ENCODE data around the gene BHLHE40. TPM values are rescaled to one million over a fixed set of nuclear protein-coding genes. Genes with fewer than 3 reads are reported as not detected.

BHLHE40 gene
- total RNA-seq, 3 donors from 2014 or later: 40.2 to 45.5 (median 42.9) TPM

DNA sequence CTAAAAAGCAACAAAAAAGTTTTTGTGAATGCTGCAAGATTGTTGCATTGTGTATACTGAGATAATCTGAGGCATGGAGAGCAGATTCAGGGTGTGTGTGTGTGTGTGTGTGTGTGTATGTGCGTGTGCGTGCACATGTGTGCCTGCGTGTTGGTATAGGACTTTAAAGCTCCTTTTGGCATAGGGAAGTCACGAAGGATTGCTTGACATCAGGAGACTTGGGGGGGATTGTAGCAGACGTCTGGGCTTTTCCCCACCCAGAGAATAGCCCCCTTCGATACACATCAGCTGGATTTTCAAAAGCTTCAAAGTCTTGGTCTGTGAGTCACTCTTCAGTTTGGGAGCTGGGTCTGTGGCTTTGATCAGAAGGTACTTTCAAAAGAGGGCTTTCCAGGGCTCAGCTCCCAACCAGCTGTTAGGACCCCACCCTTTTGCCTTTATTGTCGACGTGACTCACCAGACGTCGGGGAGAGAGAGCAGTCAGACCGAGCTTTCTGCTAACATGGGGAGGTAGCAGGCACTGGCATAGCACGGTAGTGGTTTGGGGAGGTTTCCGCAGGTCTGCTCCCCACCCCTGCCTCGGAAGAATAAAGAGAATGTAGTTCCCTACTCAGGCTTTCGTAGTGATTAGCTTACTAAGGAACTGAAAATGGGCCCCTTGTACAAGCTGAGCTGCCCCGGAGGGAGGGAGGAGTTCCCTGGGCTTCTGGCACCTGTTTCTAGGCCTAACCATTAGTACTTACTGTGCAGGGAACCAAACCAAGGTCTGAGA, 4.7 kb downstream of the BHLHE40 start:
- H3K9me3 ChIP-seq: no peaks in the 10 kb centered on the region
- ATAC-seq (peak; percentile 25), DNase-seq (peak; percentile 61 to 72 (median 68))
- TF ChIP-seq CTCF (IDR thresholded peaks at IDR 0.05): no peak
- no peaks in the 10 kb centered on the region for H3K36me3 ChIP-seq (ENCODE audit: low read depth)
- H3K4me1 ChIP-seq (ENCODE audit: low read depth): peaks cover 35% of the 10 kb centered on the region
- intact Hi-C loops (cut with DNase I, micrococcal nuclease): no loop called here
- no peak overlapping the region for H3K4me3 ChIP-seq

DNA sequence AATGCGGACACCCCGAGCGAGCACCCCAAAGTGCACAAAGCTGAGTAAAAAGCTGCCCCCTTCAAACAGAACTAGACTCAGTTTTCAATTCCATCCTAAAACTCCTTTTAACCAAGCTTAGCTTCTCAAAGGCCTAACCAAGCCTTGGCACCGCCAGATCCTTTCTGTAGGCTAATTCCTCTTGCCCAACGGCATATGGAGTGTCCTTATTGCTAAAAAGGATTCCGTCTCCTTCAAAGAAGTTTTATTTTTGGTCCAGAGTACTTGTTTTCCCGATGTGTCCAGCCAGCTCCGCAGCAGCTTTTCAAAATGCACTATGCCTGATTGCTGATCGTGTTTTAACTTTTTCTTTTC, 5.3 kb downstream of the BHLHE40 start:
- Histone ChIP-seq H3K9me3 (no peaks in the 10 kb centered on the region), H3K36me3 (ENCODE audit: low read depth) (no peaks in the 10 kb centered on the region), H3K4me3 (no peak overlapping the region), H3K4me1 (ENCODE audit: low read depth) (peaks cover 35% of the 10 kb centered on the region)
- DNase-seq (no peak), ATAC-seq (no peak)
- no peak for TF ChIP-seq CTCF (IDR thresholded peaks at IDR 0.05)
- intact Hi-C loops (cut with DNase I, micrococcal nuclease): no loop called here

DNA sequence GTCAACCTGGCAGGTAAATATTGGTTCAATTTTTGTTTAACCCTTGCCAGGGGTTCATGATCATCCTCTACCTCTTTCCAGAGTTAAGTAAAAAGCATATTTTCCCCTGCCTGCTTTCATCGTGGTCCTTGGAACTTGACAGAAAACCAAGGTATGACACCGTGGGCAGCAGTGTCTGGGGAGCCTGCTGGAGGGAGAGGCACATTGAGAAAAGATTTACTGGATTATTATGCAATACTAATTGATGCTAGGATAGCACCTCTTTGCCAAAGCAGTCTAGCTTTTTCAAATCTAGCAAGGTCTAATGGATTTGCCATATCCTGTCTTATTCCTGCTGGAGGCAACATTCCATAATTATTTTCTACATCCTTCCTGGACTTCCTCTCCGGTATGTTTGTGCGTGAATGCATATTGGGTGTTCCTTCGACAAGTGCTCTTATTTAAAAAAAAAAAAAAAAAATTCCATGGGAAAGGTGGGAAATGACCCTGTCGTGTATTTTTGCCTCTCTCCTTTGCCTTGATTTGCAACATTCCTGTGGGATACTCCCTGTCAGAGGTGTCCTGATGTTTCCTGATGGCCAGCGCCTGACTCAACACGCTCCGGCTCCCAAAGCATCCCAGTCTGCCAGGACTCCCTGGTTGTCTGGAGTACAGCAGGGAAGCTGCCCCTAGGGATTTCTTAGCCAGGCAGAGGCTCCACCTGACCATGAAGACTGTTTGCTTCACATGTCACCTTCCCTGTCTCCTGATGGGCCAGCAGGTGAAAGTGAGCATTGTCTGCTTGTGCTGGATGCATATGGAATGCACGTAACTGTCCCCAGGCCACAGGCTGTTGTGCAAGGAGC, 6.3 kb downstream of the BHLHE40 start:
- H3K36me3 ChIP-seq (ENCODE audit: low read depth): no peaks in the 10 kb centered on the region
- ATAC-seq: no peak
- no peaks in the 10 kb centered on the region for H3K9me3 ChIP-seq
- no peak overlapping the region for H3K4me3 ChIP-seq
- peaks cover 35% of the 10 kb centered on the region for H3K4me1 ChIP-seq (ENCODE audit: low read depth)
- intact Hi-C loops (cut with DNase I, micrococcal nuclease): no loop called here
- TF ChIP-seq CTCF (IDR thresholded peaks at IDR 0.05): no peak
- DNase-seq: peak in 1 of 3 donors; percentile 59

DNA sequence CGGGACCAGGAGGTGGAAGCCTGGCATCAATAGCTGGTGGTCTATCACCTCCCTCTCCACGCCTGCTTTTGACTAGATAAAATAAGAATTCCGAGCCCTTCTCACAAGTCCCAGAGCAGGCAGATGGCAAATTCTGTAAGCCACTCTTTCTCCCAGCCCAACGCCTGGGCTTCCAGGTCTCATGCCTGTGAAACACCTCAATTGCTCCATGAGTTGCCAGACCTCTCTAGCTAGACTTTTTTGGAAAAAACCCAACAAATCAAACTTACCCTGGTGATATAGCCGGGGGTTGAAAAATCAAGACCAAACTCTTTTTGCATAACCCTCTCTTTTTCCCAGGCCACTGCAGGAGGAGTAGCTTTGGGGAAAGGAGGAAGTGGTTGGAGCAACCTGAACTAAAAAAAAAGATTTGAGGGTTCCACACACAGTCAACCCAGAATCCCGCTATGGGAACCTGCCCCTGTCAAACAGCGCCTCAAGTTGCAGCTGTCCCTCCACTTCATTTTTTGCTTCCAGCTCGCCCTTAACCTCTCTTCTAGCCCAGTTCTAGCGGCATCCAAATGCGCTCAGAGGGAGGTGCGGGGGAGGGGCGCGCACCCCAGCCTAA, 7.0 kb downstream of the BHLHE40 start:
- intact Hi-C loops (cut with DNase I, micrococcal nuclease): no loop called here
- H3K36me3 ChIP-seq (ENCODE audit: low read depth): no peaks in the 10 kb centered on the region
- H3K4me3 ChIP-seq: no peak overlapping the region
- peaks cover 33% of the 10 kb centered on the region for H3K4me1 ChIP-seq (ENCODE audit: low read depth)
- no peak for TF ChIP-seq CTCF (IDR thresholded peaks at IDR 0.05)
- H3K9me3 ChIP-seq: no peaks in the 10 kb centered on the region
- no peak for DNase-seq
- peak; percentile 11 for ATAC-seq

GRCh38 chr3:4986782-4987537, 7.7 kb downstream of the BHLHE40 start:
- ATAC-seq: peak; percentile 88
- intact Hi-C loops (cut with DNase I, micrococcal nuclease): no loop called here
- H3K4me3 ChIP-seq: no peak overlapping the region
- TF ChIP-seq CTCF (IDR thresholded peaks at IDR 0.05): no peak
- peak; percentile 97 to 98 (median 97) for DNase-seq
- H3K4me1 ChIP-seq (ENCODE audit: low read depth): peaks cover 28% of the 10 kb centered on the region
- H3K9me3 ChIP-seq: no peaks in the 10 kb centered on the region
- H3K36me3 ChIP-seq (ENCODE audit: low read depth): no peaks in the 10 kb centered on the region

Measured in mucosa of descending colon (tissue), 3 donors.